HepG2 (cell line): Measurements from ENCODE around the gene MRPL34. TPM values are rescaled to one million over a fixed set of nuclear protein-coding genes. Genes with fewer than 3 reads are reported as not detected.

Experiments
- ARID2 ChIP-seq: sonication (generic); formaldehyde crosslinking; IDR thresholded peaks from 2 replicates; pipeline ENCODE4 v1.8.1; 2022; ENCODE audit warnings: mild to moderate bottlenecking, missing genetic modification reagents, borderline replicate concordance
- FOXC1 ChIP-seq: sonication (generic); formaldehyde crosslinking; IDR thresholded peaks from 2 replicates; pipeline ENCODE4 v1.8.0; 2022; ENCODE audit warnings: mild to moderate bottlenecking, missing genetic modification reagents, borderline replicate concordance
- GMEB1 ChIP-seq: sonication (generic); formaldehyde crosslinking; IDR thresholded peaks from 2 replicates; pipeline ENCODE4 v1.5.1; 2020; ENCODE audit warnings: missing genetic modification reagents, mild to moderate bottlenecking, borderline replicate concordance
- GTF2F1 ChIP-seq: fragments of 150-350 bp; IDR thresholded peaks from 2 replicates; pipeline ENCODE4 v1.6.1; 2014; ENCODE audit warnings: low read length
- HNF1B ChIP-seq: sonication (generic); formaldehyde crosslinking; IDR thresholded peaks from 2 replicates; pipeline ENCODE4 v1.5.1; 2020; ENCODE audit warnings: mild to moderate bottlenecking, moderate library complexity, missing genetic modification reagents
- HOXA7 ChIP-seq: sonication (generic); formaldehyde crosslinking; IDR thresholded peaks from 2 replicates; pipeline ENCODE4 v1.8.1; 2022; ENCODE audit warnings: mild to moderate bottlenecking, missing genetic modification reagents, moderate library complexity
- PCBP2 ChIP-seq: fragments of 200-400 bp; formaldehyde crosslinking; optimal IDR thresholded peaks from 2 replicates; pipeline ENCODE3; 2018; ENCODE audit warnings: low read length, low read depth; ENCODE audit not compliant: poor library complexity, severe bottlenecking
- POGZ ChIP-seq: sonication (generic); formaldehyde crosslinking; IDR thresholded peaks from 2 replicates; pipeline ENCODE4 v1.4.0; 2020; ENCODE audit warnings: mild to moderate bottlenecking, missing genetic modification reagents
- SSRP1 ChIP-seq: IDR thresholded peaks from 2 replicates; pipeline ENCODE4 v1.6.1; 2016; ENCODE audit warnings: control low read depth
- TRIM24 ChIP-seq: sonication (generic); formaldehyde crosslinking; IDR thresholded peaks from 2 replicates; pipeline ENCODE4 v1.8.0; 2022; ENCODE audit warnings: mild to moderate bottlenecking, missing genetic modification reagents
- ZBTB38 ChIP-seq: sonication (generic); formaldehyde crosslinking; IDR thresholded peaks from 2 replicates; pipeline ENCODE4 v1.5.1; 2020; ENCODE audit warnings: mild to moderate bottlenecking, missing genetic modification reagents
- ZBTB4 ChIP-seq: sonication (generic); formaldehyde crosslinking; IDR thresholded peaks from 2 replicates; pipeline ENCODE4 v1.4.0; 2020; ENCODE audit warnings: missing genetic modification reagents, mild to moderate bottlenecking, borderline replicate concordance
- ZFX ChIP-seq: sonication (generic); formaldehyde crosslinking; IDR thresholded peaks from 2 replicates; pipeline ENCODE4 v1.4.0; 2020; ENCODE audit warnings: mild to moderate bottlenecking, low read depth, missing genetic modification reagents, moderate library complexity
- ZFYVE20 ChIP-seq: sonication (generic); formaldehyde crosslinking; IDR thresholded peaks from 2 replicates; pipeline ENCODE4 v1.8.0; 2023; ENCODE audit warnings: low read depth, mild to moderate bottlenecking, moderate library complexity, missing genetic modification reagents, borderline replicate concordance
- ZNF609 ChIP-seq: sonication (generic); formaldehyde crosslinking; IDR thresholded peaks from 2 replicates; pipeline ENCODE4 v1.4.0; 2020; ENCODE audit warnings: mild to moderate bottlenecking, missing genetic modification reagents, borderline replicate concordance
- ZNF816 ChIP-seq: sonication (generic); formaldehyde crosslinking; IDR thresholded peaks from 2 replicates; pipeline ENCODE4 v1.8.0; 2022; ENCODE audit warnings: missing genetic modification reagents, mild to moderate bottlenecking, borderline replicate concordance
- ZNF83 ChIP-seq: sonication (generic); formaldehyde crosslinking; IDR thresholded peaks from 2 replicates; pipeline ENCODE4 v1.4.0; 2020; ENCODE audit warnings: missing genetic modification reagents, mild to moderate bottlenecking, borderline replicate concordance
- polyA plus RNA-seq, 8 experiments: library from polyadenylated mRNA; depleted of rRNA in 3 of 8; stranded (reverse) in 7 of 8; unstranded in 1 of 8; fragments of >200 nt; fragmentation: Illumina TruSeq in 4 of 8; extraction: Trizol in 4 of 8; gene quantifications; 2 replicates each; pipeline versions ENCODE4 v1.2.1 to v1.2.3, GENCODE V29; 2011 to 2016; ENCODE audit warnings: low read depth in 4 of 8, missing spikeins in 1 of 8, mixed read lengths in 1 of 8; ENCODE audit not compliant: insufficient read depth in 1 of 8
- total RNA-seq, 5 experiments: library from RNA; depleted of rRNA; stranded (reverse); fragments of >200 nt; fragmentation: Illumina TruSeq; extraction: Trizol; gene quantifications; 2 replicates each; pipeline ENCODE4 v1.2.3, GENCODE V29; 2016; ENCODE audit warnings: low read depth in 1 of 5

The MRPL34 gene
- total and polyA plus RNA-seq, 2 of the 13 experiments (the other 11 are each of a cell fraction or from before 2014, with no cell fraction given) = 74.0 to 77.3 TPM

GRCh38 chr19:17336872-17337674 is 31.4 kb downstream of the MRPL34 start, which contains the start of gene GTPBP3 (continued):
- TF ChIP-seq HOXA7 (CRISPR knock-in tag) = no peak
- TF ChIP-seq ZFX = peak; percentile 53
- TF ChIP-seq ZNF816 = peak; percentile 78; the same call in 1 of the 2 replicates
- TF ChIP-seq ARID2 (CRISPR knock-in tag) = peak; percentile 15; the same call in 1 of the 2 replicates
- TF ChIP-seq ZNF609 (CRISPR knock-in tag) = peak; percentile 46; the same call in 1 of the 2 replicates
- no peak for TF ChIP-seq GTF2F1
- no peak for TF ChIP-seq ZNF83 (CRISPR knock-in tag)
- peak; percentile 47 for TF ChIP-seq HNF1B (CRISPR knock-in tag)
- no peak for TF ChIP-seq ZBTB38 (CRISPR knock-in tag)
- TF ChIP-seq POGZ (CRISPR knock-in tag) = no peak; the same call in 1 of the 2 replicates
- TF ChIP-seq TRIM24 (CRISPR knock-in tag) = no peak
- no peak for TF ChIP-seq SSRP1 (CRISPR knock-in tag)
- no peak for TF ChIP-seq ZBTB4 (CRISPR knock-in tag)
- TF ChIP-seq PCBP2 = no peak
- TF ChIP-seq ZFYVE20 (CRISPR knock-in tag) = no peak
- TF ChIP-seq GMEB1 (CRISPR knock-in tag) = peak; percentile 75
- TF ChIP-seq FOXC1 (CRISPR knock-in tag) = no peak
